GM12892 (cell line): ENCODE data around the gene PLA2G15.

Source experiments
- POLR2A ChIP-seq: IDR thresholded peaks from 2 replicates; pipeline ENCODE4 v1.6.1; 2011; ENCODE audit warnings: low read depth, low read length, control low read depth
- TAF1 ChIP-seq: IDR thresholded peaks from 2 replicates; pipeline ENCODE4 v1.6.1; 2011; ENCODE audit warnings: low read depth, mild to moderate bottlenecking, control low read depth, low read length, borderline replicate concordance

GRCh38 chr16:68227183-68227793 lies 17.9 kb upstream of the PLA2G15 start:
- no peak for TF ChIP-seq TAF1
- TF ChIP-seq POLR2A, result no peak
